ENCODE measurements around the gene PDCD2.

PDCD2 gene

GRCh38 chr6:170545405-170545804 lies 39.0 kb downstream of the PDCD2 start:
- DNase-seq (ENCODE audit: extremely low read depth, low read depth), result no peak
- no peak for TF ChIP-seq CTCF (IDR thresholded peaks at IDR 0.05; ENCODE audit: low read depth, low read length, missing control alignments)
- H3K4me3 ChIP-seq (replicated peaks; ENCODE audit: low read depth, low read length), result no peak overlapping the region

GRCh38 chr6:170542031-170542719 lies 42.3 kb downstream of the PDCD2 start:
- no peak for DNase-seq (ENCODE audit: extremely low read depth, low read depth)
- no peak for TF ChIP-seq CTCF (IDR thresholded peaks at IDR 0.05; ENCODE audit: low read depth, low read length, missing control alignments)
- H3K4me3 ChIP-seq (replicated peaks; ENCODE audit: low read depth, low read length), result no peak overlapping the region

GRCh38 chr6:170537329-170537728 lies 47.1 kb downstream of the PDCD2 start:
- H3K4me3 ChIP-seq (replicated peaks; ENCODE audit: low read depth, low read length), result no peak overlapping the region
- TF ChIP-seq CTCF (IDR thresholded peaks at IDR 0.05; ENCODE audit: low read depth, low read length, missing control alignments), result no peak
- DNase-seq (ENCODE audit: extremely low read depth, low read depth), result no peak

GRCh38 chr6:170536671-170537070 lies 47.8 kb downstream of the PDCD2 start:
- H3K4me3 ChIP-seq (replicated peaks; ENCODE audit: low read depth, low read length), result no peak overlapping the region
- no peak for TF ChIP-seq CTCF (IDR thresholded peaks at IDR 0.05; ENCODE audit: low read depth, low read length, missing control alignments)
- DNase-seq (ENCODE audit: extremely low read depth, low read depth), result no peak

- H3K4me3 ChIP-seq (replicated peaks; ENCODE audit: low read depth, low read length), result no peak overlapping the region
- no peak for DNase-seq (ENCODE audit: extremely low read depth, low read depth)
- no peak for TF ChIP-seq CTCF (IDR thresholded peaks at IDR 0.05; ENCODE audit: low read depth, low read length, missing control alignments)
Measured at GRCh38 chr6:170535004-170535403, 49.4 kb downstream of the PDCD2 start.

- no peak for DNase-seq (ENCODE audit: extremely low read depth, low read depth)
- no peak overlapping the region for H3K4me3 ChIP-seq (replicated peaks; ENCODE audit: low read depth, low read length)
- no peak for TF ChIP-seq CTCF (IDR thresholded peaks at IDR 0.05; ENCODE audit: low read depth, low read length, missing control alignments)
Measured at GRCh38 chr6:170533792-170534191, 50.6 kb downstream of the PDCD2 start.

All from HFF-Myc (cell line).